HepG2 (cell line): Measurements from ENCODE around the gene UBTD1. TPM values are rescaled to one million over a fixed set of nuclear protein-coding genes. Genes with fewer than 3 reads are reported as not detected.

Source experiments
- CENPX ChIP-seq: sonication (generic); formaldehyde crosslinking; IDR thresholded peaks from 2 replicates; pipeline ENCODE4 v1.9.0; 2021; ENCODE audit warnings: mild to moderate bottlenecking, missing genetic modification reagents, moderate library complexity
- CREM ChIP-seq, 2 experiments: sonication (generic) in 1 of 2; formaldehyde crosslinking in 1 of 2; IDR thresholded peaks; 2 replicates each; pipeline versions ENCODE4 v1.4.0 to v1.6.1; 2016 to 2020; ENCODE audit warnings: antibody characterized with exemption in 1 of 2, mild to moderate bottlenecking in 1 of 2, missing genetic modification reagents in 1 of 2
- HMG20A ChIP-seq: IDR thresholded peaks from 2 replicates; pipeline ENCODE4 v1.6.1; 2016; ENCODE audit warnings: borderline replicate concordance
- HMGA1 ChIP-seq: sonication (generic); formaldehyde crosslinking; conservative IDR thresholded peaks from 2 replicates; pipeline ENCODE4 v1.4.0; 2020; ENCODE audit warnings: missing genetic modification reagents
- IKZF5 ChIP-seq: IDR thresholded peaks from 2 replicates; pipeline ENCODE4 v1.6.1; 2018; ENCODE audit warnings: missing genetic modification reagents, mild to moderate bottlenecking, missing compliant biosample characterization
- NFRKB ChIP-seq: fragments of 450-650 bp; IDR thresholded peaks from 2 replicates; pipeline ENCODE4 v1.6.1; 2017
- NFYB ChIP-seq: sonication (generic); formaldehyde crosslinking; IDR thresholded peaks from 2 replicates; pipeline ENCODE4 v1.4.0; 2020; ENCODE audit warnings: missing genetic modification reagents
- NR2F6 ChIP-seq, 2 experiments: IDR thresholded peaks; 2 replicates each; pipeline ENCODE4 v1.6.1; 2016; ENCODE audit warnings: antibody characterized with exemption in 1 of 2, mild to moderate bottlenecking in 1 of 2
- PCBP1 ChIP-seq: fragments of 200-400 bp; formaldehyde crosslinking; IDR thresholded peaks from 2 replicates; pipeline ENCODE4 v1.6.1; 2017; ENCODE audit warnings: mild to moderate bottlenecking, low read depth, low read length, borderline replicate concordance
- PHF20 ChIP-seq: sonication (generic); formaldehyde crosslinking; IDR thresholded peaks from 2 replicates; pipeline ENCODE4 v1.5.0; 2020; ENCODE audit warnings: mild to moderate bottlenecking, missing genetic modification reagents
- RBFOX2 ChIP-seq: fragments of 200-400 bp; formaldehyde crosslinking; IDR thresholded peaks from 2 replicates; pipeline ENCODE4 v1.6.1; 2017; ENCODE audit warnings: low read depth, mild to moderate bottlenecking, low read length
- RELA ChIP-seq: sonication (generic); formaldehyde crosslinking; IDR thresholded peaks from 2 replicates; pipeline ENCODE4 v1.4.0; 2020; ENCODE audit warnings: missing genetic modification reagents
- SSRP1 ChIP-seq: IDR thresholded peaks from 2 replicates; pipeline ENCODE4 v1.6.1; 2016; ENCODE audit warnings: control low read depth
- TERF1 ChIP-seq: sonication (generic); formaldehyde crosslinking; IDR thresholded peaks from 2 replicates; pipeline ENCODE4 v1.8.0; 2022; ENCODE audit warnings: mild to moderate bottlenecking, missing genetic modification reagents, moderate library complexity
- THYN1 ChIP-seq: sonication (generic); formaldehyde crosslinking; IDR thresholded peaks from 2 replicates; pipeline ENCODE4 v1.8.1; 2023; ENCODE audit warnings: low read depth, mild to moderate bottlenecking, moderate library complexity, missing genetic modification reagents, borderline replicate concordance
- ZFAT ChIP-seq: sonication (generic); formaldehyde crosslinking; conservative IDR thresholded peaks from 2 replicates; pipeline ENCODE4 v1.8.1; 2023; ENCODE audit warnings: missing genetic modification reagents, inconsistent platforms
- ZNF383 ChIP-seq: sonication (generic); formaldehyde crosslinking; IDR thresholded peaks from 2 replicates; pipeline ENCODE4 v1.4.0; 2020; ENCODE audit warnings: missing genetic modification reagents, mild to moderate bottlenecking, borderline replicate concordance
- ZNF44 ChIP-seq: sonication (generic); formaldehyde crosslinking; IDR thresholded peaks from 2 replicates; pipeline ENCODE4 v1.5.1; 2020; ENCODE audit warnings: mild to moderate bottlenecking, missing genetic modification reagents
- ZNF703 ChIP-seq: sonication (generic); formaldehyde crosslinking; IDR thresholded peaks from 2 replicates; pipeline ENCODE4 v1.5.1; 2020; ENCODE audit warnings: missing genetic modification reagents, mild to moderate bottlenecking, moderate library complexity, borderline replicate concordance
- ZSCAN21 ChIP-seq: sonication (generic); formaldehyde crosslinking; IDR thresholded peaks from 2 replicates; pipeline ENCODE4 v1.8.0; 2022; ENCODE audit warnings: mild to moderate bottlenecking, missing genetic modification reagents, moderate library complexity, borderline replicate concordance
- polyA plus RNA-seq, 8 experiments: library from polyadenylated mRNA; depleted of rRNA in 3 of 8; stranded (reverse) in 7 of 8; unstranded in 1 of 8; fragments of >200 nt; fragmentation: Illumina TruSeq in 4 of 8; extraction: Trizol in 4 of 8; gene quantifications; 2 replicates each; pipeline versions ENCODE4 v1.2.1 to v1.2.3, GENCODE V29; 2011 to 2016; ENCODE audit warnings: low read depth in 4 of 8, missing spikeins in 1 of 8, mixed read lengths in 1 of 8; ENCODE audit not compliant: insufficient read depth in 1 of 8
- total RNA-seq, 5 experiments: library from RNA; depleted of rRNA; stranded (reverse); fragments of >200 nt; fragmentation: Illumina TruSeq; extraction: Trizol; gene quantifications; 2 replicates each; pipeline ENCODE4 v1.2.3, GENCODE V29; 2016; ENCODE audit warnings: low read depth in 1 of 5
- TF ChIP-seq, protein P1 (sequence below): sonication (generic); formaldehyde crosslinking; IDR thresholded peaks from 2 replicates; pipeline ENCODE4 v1.8.1; 2023; ENCODE audit warnings: missing genetic modification reagents, mild to moderate bottlenecking, borderline replicate concordance
- TF ChIP-seq, protein P2 (sequence below): IDR thresholded peaks from 2 replicates; pipeline ENCODE4 v1.6.1; 2016; ENCODE audit warnings: mild to moderate bottlenecking, missing biosample characterization, missing genetic modification reagents
- TF ChIP-seq, protein P3 (sequence below): sonication (generic); formaldehyde crosslinking; conservative IDR thresholded peaks from 2 replicates; pipeline ENCODE4 v1.5.0; 2020; ENCODE audit warnings: missing genetic modification reagents
- TF ChIP-seq, protein P4 (sequence below): sonication (generic); formaldehyde crosslinking; IDR thresholded peaks from 2 replicates; pipeline ENCODE4 v1.4.0; 2020; ENCODE audit warnings: missing genetic modification reagents

Gene UBTD1
- total and polyA plus RNA-seq, 2 of the 13 experiments (the other 11 are each of a cell fraction or from before 2014, with no cell fraction given), result 7.9 to 10.0 TPM

GRCh38 chr10:97497572-97498075, 1.1 kb upstream of the UBTD1 start (continued):
- no peak; the same call in none of the 2 replicates for TF ChIP-seq IKZF5 (CRISPR knock-in tag)
- TF ChIP-seq NFRKB, result no peak
- no peak for TF ChIP-seq ZNF703 (CRISPR knock-in tag)
- TF ChIP-seq, protein P1, sequence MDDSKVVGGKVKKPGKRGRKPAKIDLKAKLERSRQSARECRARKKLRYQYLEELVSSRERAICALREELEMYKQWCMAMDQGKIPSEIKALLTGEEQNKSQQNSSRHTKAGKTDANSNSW (CRISPR knock-in tag), result no peak
- no peak for TF ChIP-seq RELA (CRISPR knock-in tag)
- peak; percentile 35; the same call in 1 of the 2 replicates for TF ChIP-seq NFYB
- TF ChIP-seq ZSCAN21 (CRISPR knock-in tag), result peak; percentile 80; the same call in 1 of the 2 replicates
- TF ChIP-seq ZNF44 (CRISPR knock-in tag), result no peak
- TF ChIP-seq ZFAT (CRISPR knock-in tag), result no peak
- TF ChIP-seq PCBP1, result no peak
- TF ChIP-seq, protein P2, sequence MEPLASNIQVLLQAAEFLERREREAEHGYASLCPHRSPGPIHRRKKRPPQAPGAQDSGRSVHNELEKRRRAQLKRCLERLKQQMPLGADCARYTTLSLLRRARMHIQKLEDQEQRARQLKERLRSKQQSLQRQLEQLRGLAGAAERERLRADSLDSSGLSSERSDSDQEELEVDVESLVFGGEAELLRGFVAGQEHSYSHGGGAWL (CRISPR knock-in tag), result peak; percentile 40; the same call in 1 of the 2 replicates
- no peak for TF ChIP-seq SSRP1 (CRISPR knock-in tag)
- no peak for TF ChIP-seq ZNF383 (CRISPR knock-in tag)
- no peak for TF ChIP-seq THYN1 (CRISPR knock-in tag)
- peak; percentile 47; the same call in 1 of the 2 replicates for TF ChIP-seq CREM (IDR thresholded peaks at IDR 0.05)
- TF ChIP-seq CREM (CRISPR knock-in tag; IDR thresholded peaks at IDR 0.05), result no peak
- no peak for TF ChIP-seq HMG20A
- TF ChIP-seq CENPX (CRISPR knock-in tag), result no peak
- TF ChIP-seq PHF20 (CRISPR knock-in tag), result peak; percentile 51; the same call in 1 of the 2 replicates
- no peak for TF ChIP-seq RBFOX2
- TF ChIP-seq NR2F6 (IDR thresholded peaks at IDR 0.05), result no peak
- no peak for TF ChIP-seq NR2F6 (CRISPR knock-in tag; IDR thresholded peaks at IDR 0.05)
- TF ChIP-seq, protein P3, sequence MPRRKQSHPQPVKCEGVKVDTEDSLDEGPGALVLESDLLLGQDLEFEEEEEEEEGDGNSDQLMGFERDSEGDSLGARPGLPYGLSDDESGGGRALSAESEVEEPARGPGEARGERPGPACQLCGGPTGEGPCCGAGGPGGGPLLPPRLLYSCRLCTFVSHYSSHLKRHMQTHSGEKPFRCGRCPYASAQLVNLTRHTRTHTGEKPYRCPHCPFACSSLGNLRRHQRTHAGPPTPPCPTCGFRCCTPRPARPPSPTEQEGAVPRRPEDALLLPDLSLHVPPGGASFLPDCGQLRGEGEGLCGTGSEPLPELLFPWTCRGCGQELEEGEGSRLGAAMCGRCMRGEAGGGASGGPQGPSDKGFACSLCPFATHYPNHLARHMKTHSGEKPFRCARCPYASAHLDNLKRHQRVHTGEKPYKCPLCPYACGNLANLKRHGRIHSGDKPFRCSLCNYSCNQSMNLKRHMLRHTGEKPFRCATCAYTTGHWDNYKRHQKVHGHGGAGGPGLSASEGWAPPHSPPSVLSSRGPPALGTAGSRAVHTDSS (CRISPR knock-in tag), result no peak
- no peak for TF ChIP-seq TERF1 (CRISPR knock-in tag)
- TF ChIP-seq HMGA1, result no peak
- TF ChIP-seq, protein P4, sequence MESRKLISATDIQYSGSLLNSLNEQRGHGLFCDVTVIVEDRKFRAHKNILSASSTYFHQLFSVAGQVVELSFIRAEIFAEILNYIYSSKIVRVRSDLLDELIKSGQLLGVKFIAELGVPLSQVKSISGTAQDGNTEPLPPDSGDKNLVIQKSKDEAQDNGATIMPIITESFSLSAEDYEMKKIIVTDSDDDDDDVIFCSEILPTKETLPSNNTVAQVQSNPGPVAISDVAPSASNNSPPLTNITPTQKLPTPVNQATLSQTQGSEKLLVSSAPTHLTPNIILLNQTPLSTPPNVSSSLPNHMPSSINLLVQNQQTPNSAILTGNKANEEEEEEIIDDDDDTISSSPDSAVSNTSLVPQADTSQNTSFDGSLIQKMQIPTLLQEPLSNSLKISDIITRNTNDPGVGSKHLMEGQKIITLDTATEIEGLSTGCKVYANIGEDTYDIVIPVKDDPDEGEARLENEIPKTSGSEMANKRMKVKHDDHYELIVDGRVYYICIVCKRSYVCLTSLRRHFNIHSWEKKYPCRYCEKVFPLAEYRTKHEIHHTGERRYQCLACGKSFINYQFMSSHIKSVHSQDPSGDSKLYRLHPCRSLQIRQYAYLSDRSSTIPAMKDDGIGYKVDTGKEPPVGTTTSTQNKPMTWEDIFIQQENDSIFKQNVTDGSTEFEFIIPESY (CRISPR knock-in tag), result no peak
